B cell (primary cell): ENCODE results near the gene CATSPERB. TPM values are rescaled to one million over a fixed set of nuclear protein-coding genes. Genes with fewer than 3 reads are reported as not detected.

Experiments used
- ATAC-seq: fragments of 200-7000 bp; cut with Tn5 transposase; one replicate; pipeline ENCODE4 v1.10.0; 2021; ENCODE audit warnings: low read depth, mild to moderate bottlenecking, moderate number of reproducible peaks, moderate library complexity
- CTCF ChIA-PET: fragments of 350-600 bp; sonication (Branson Sonifier 250); formaldehyde crosslinking; loops from one replicate; lab custom pipeline; 2021; ENCODE audit warnings: antibody characterized with exemption, inconsistent platforms; lab: Charles Lee
- POLR2A ChIA-PET: fragments of 350-600 bp; sonication (Branson Sonifier 250); formaldehyde crosslinking; loops from one replicate; lab custom pipeline; 2021; ENCODE audit warnings: antibody characterized with exemption; lab: Charles Lee
- DNase-seq: peaks from one replicate; pipeline ENCODE4 v3.0.0; 2013
- H2AFZ ChIP-seq: 2 replicates; pipeline ENCODE4 v1.6.1; 2012; ENCODE audit warnings: mild to moderate bottlenecking, low read depth, low read length; ENCODE audit not compliant: insufficient read depth, poor library complexity, severe bottlenecking
- H3K27ac ChIP-seq, 2 donors: 1 replicate in 1 of 2; 2 replicates in 1 of 2; pipeline ENCODE4 v1.5.1; 2012 to 2013; ENCODE audit warnings: low read length in 2 of 2, mild to moderate bottlenecking in 2 of 2, moderate library complexity in 1 of 2
- H3K27me3 ChIP-seq, 4 experiments: fragments of 200-600 bp in 1 of 4; sonication (generic) in 1 of 4; replicated peaks in 1 of 4; 1 replicate in 2 of 4; 2 replicates in 2 of 4; pipeline versions ENCODE4 v1.6.1 to v1.7.0; 2013 to 2016; ENCODE audit warnings: low read length in 3 of 4, mild to moderate bottlenecking in 2 of 4, mixed read lengths in 1 of 4, moderate library complexity in 1 of 4; ENCODE audit not compliant: insufficient read depth in 4 of 4, control insufficient read depth in 3 of 4; ENCODE audit errors: control extremely low read depth in 1 of 4
- H3K36me3 ChIP-seq, 2 experiments: replicated peaks in 1 of 2; 1 replicate in 1 of 2; 2 replicates in 1 of 2; pipeline versions ENCODE4 v1.6.1 to v1.7.1; 2013; ENCODE audit warnings: low read length in 1 of 2; ENCODE audit not compliant: insufficient read depth in 2 of 2, control insufficient read depth in 1 of 2; ENCODE audit errors: control extremely low read depth in 1 of 2, extremely low read depth in 1 of 2
- H3K4me1 ChIP-seq, 2 donors: fragments of 200-600 bp in 1 of 2; sonication (generic) in 1 of 2; 1 replicate in 1 of 2; 2 replicates in 1 of 2; pipeline versions ENCODE4 v1.5.1 to v1.6.1; 2013 to 2017; ENCODE audit warnings: low read length in 2 of 2; ENCODE audit not compliant: control insufficient read depth in 2 of 2, insufficient read depth in 2 of 2
- H3K4me2 ChIP-seq: replicated peaks from 2 replicates; pipeline ENCODE3; 2012; ENCODE audit warnings: mild to moderate bottlenecking, low read depth, low read length; ENCODE audit not compliant: poor library complexity, severe bottlenecking
- H3K4me3 ChIP-seq, 5 experiments: fragments of 200-600 bp in 1 of 5; sonication (generic) in 1 of 5; 1 replicate in 3 of 5; 2 replicates in 2 of 5; pipeline versions ENCODE4 v1.5.1 to v1.7.0; 2011 to 2016; ENCODE audit warnings: low read length in 4 of 5, mild to moderate bottlenecking in 4 of 5, low read depth in 2 of 5, control low read depth in 1 of 5, moderate library complexity in 1 of 5; ENCODE audit not compliant: insufficient read depth in 1 of 5; ENCODE audit errors: control extremely low read depth in 1 of 5, extremely low read depth in 1 of 5
- H3K79me2 ChIP-seq: fragments of 200-600 bp; sonication (generic); one replicate; pipeline ENCODE4 v1.6.0; 2016; ENCODE audit warnings: low read length; ENCODE audit not compliant: control insufficient read depth, insufficient read depth
- H3K9ac ChIP-seq: fragments of 200-600 bp; sonication (generic); 2 replicates; pipeline ENCODE4 v1.6.1; 2017; ENCODE audit warnings: mild to moderate bottlenecking, low read length, moderate library complexity
- H3K9me3 ChIP-seq, 3 donors: one replicate each; pipeline versions ENCODE4 v1.6.1 to v1.7.1; 2013; ENCODE audit warnings: low read length in 2 of 3; ENCODE audit not compliant: control insufficient read depth in 2 of 3, insufficient read depth in 1 of 3; ENCODE audit errors: control extremely low read depth in 1 of 3
- H4K20me1 ChIP-seq: 2 replicates; pipeline ENCODE4 v1.6.0; 2012; ENCODE audit warnings: mild to moderate bottlenecking, low read length; ENCODE audit not compliant: insufficient read depth, control insufficient read depth, poor library complexity, severe bottlenecking
- H3K27ac Mint-ChIP-seq: one replicate; pipeline ENCODE4 v1.8.0; 2021; ENCODE audit warnings: mixed read lengths
- H3K27me3 Mint-ChIP-seq: one replicate; pipeline ENCODE4 v1.8.0; 2021; ENCODE audit warnings: mixed read lengths
- H3K4me1 Mint-ChIP-seq: one replicate; pipeline ENCODE4 v1.8.0; 2021; ENCODE audit warnings: mixed read lengths
- H3K4me3 Mint-ChIP-seq: one replicate; pipeline ENCODE4 v1.8.0; 2021; ENCODE audit warnings: mixed read lengths
- H3K9me3 Mint-ChIP-seq: one replicate; pipeline ENCODE4 v1.8.0; 2022; ENCODE audit warnings: mixed read lengths; ENCODE audit not compliant: insufficient read depth
- CTCF ChIP-seq: fragments of 200-600 bp; IDR thresholded peaks from one replicate; pipeline ENCODE4 v1.8.0; 2022; ENCODE audit warnings: antibody characterized with exemption, mild to moderate bottlenecking
- EZH2 ChIP-seq: IDR thresholded peaks from 2 replicates; pipeline ENCODE4 v1.6.1; 2012; ENCODE audit warnings: borderline replicate concordance, low read depth, mild to moderate bottlenecking, moderate library complexity, low read length; ENCODE audit not compliant: insufficient read depth, poor library complexity, severe bottlenecking
- WGBS: methylation state at CpG from one replicate; pipeline ENCODE4 v1.1.5; 2013; ENCODE audit warnings: missing lambda C conversion rate; ENCODE audit not compliant: insufficient coverage; 5-methylcytosine and 5-hydroxymethylcytosine counted together
- intact Hi-C: fragments of 100-400 bp; cut with micrococcal nuclease; formaldehyde crosslinking; loops from one replicate; pipeline ENCODE4 v1.10.0; 2022
- polyA plus RNA-seq: library from polyadenylated mRNA; depleted of rRNA; stranded (reverse); fragments of >200 nt; gene quantifications from 2 replicates; pipeline ENCODE4 v1.2.3, GENCODE V29; 2012
- total RNA-seq, 2 donors: library from RNA; stranded (reverse); fragments of 120-200 nt in 1 of 2; gene quantifications; 1 replicate in 1 of 2; 2 replicates in 1 of 2; pipeline versions ENCODE4 v1.2.3 to v1.2.4, GENCODE V29; 2013 to 2022

Gene CATSPERB
- total and polyA plus RNA-seq, 2 donors (not counting 1 experiment from before 2014, with no cell fraction given), result 0.12 to 0.18 TPM

DNA sequence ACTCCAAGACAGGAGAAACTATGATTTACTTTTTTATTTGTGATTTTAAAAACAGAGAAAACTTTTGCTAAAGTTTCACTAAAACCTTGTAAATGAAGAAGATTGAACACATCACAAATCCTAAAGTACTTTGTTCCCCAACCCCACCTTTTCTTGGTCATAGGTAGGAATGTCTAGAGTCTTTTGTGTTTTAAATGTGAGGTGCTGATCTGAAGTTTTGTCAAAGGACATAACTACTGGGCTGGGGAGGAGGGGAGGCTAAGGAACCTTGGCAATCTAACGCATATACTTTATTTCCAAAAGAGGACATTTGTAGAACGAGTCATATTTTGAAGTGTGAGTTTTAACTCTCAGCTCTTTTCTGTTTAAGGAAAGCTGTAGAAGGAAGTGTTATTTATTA, 37.2 kb downstream of the CATSPERB start:
- Mint-ChIP-seq H3K27me3 (peaks cover 28% of the 10 kb centered on the region), H3K4me3 (no peak overlapping the region), H3K27ac (no peak overlapping the region), H3K4me1 (no peaks in the 10 kb centered on the region), H3K9me3 (peaks cover 6% of the 10 kb centered on the region)
- no peaks in the 10 kb centered on the region for H3K79me2 ChIP-seq
- no CpG with 5 or more reads among the region's 2 CpGs for WGBS
- CTCF ChIA-PET, result interaction anchor here (0.7 kb wide), 1 partner anchor 19 kb away, joined by 5 read pairs; no protein-coding TSS in a partner anchor
- H3K27me3 ChIP-seq, result no peaks in the 10 kb centered on the region
- H3K4me3 ChIP-seq, result no peak overlapping the region
- no peaks in the 10 kb centered on the region for H3K4me1 ChIP-seq
- POLR2A ChIA-PET, result no interaction called here
- no peak overlapping the region for H3K27ac ChIP-seq
- no peak overlapping the region for H3K4me2 ChIP-seq
- peaks cover 0 to 12% (median 8%) of the 10 kb centered on the region in 3 donors for H3K9me3 ChIP-seq
- H3K36me3 ChIP-seq, result no peaks in the 10 kb centered on the region
- H4K20me1 ChIP-seq, result no peaks in the 10 kb centered on the region
- H3K9ac ChIP-seq, result no peak overlapping the region
- DNase-seq (no peak), ATAC-seq (no peak)
- intact Hi-C loops, result no loop called here
- no peak overlapping the region for H2AFZ ChIP-seq
- TF ChIP-seq CTCF (no peak), EZH2 (no peak)

DNA sequence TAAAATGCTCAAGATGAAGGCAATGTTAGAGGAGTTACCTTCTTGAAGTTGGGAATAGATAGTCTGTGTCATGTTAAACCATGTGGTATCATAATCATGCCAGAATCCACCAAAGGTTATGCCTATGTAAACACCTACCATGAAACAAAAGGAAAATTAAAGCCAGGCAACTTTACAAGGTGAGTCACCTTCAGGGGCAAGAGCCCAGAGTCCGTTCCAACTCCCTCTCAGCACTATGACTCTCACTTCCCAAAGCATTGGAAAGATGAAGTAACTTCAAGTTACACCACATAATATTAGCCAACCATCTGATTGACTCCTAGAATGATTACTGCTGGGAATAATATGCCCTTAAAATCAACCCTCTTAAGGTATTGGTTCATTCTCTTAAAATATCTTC, 38.5 kb downstream of the CATSPERB start:
- H3K36me3 ChIP-seq, result no peaks in the 10 kb centered on the region
- H3K9me3 Mint-ChIP-seq, result peaks cover 8% of the 10 kb centered on the region
- no peak overlapping the region for H2AFZ ChIP-seq
- intact Hi-C loops, result no loop called here
- no peak for ATAC-seq
- CTCF ChIA-PET, result no interaction called here
- no peak overlapping the region for H3K4me3 Mint-ChIP-seq
- H4K20me1 ChIP-seq, result no peaks in the 10 kb centered on the region
- no peaks in the 10 kb centered on the region for H3K79me2 ChIP-seq
- DNase-seq, result no peak
- no peak overlapping the region for H3K27ac ChIP-seq
- no peak overlapping the region for H3K9ac ChIP-seq
- no peaks in the 10 kb centered on the region for H3K4me1 ChIP-seq
- no peak overlapping the region for H3K4me2 ChIP-seq
- peaks cover 0 to 12% (median 8%) of the 10 kb centered on the region in 3 donors for H3K9me3 ChIP-seq
- H3K4me1 Mint-ChIP-seq, result no peaks in the 10 kb centered on the region
- no peak for TF ChIP-seq EZH2
- TF ChIP-seq CTCF, result no peak
- WGBS, result no CpG with 5 or more reads among the region's 1 CpG
- no peaks in the 10 kb centered on the region for H3K27me3 ChIP-seq
- POLR2A ChIA-PET, result no interaction called here
- H3K4me3 ChIP-seq, result no peak overlapping the region
- H3K27me3 Mint-ChIP-seq, result peaks cover 27% of the 10 kb centered on the region
- no peak overlapping the region for H3K27ac Mint-ChIP-seq
